Endothelial cell of umbilical vein (primary cell): ENCODE data around the gene IRS4. TPM values are rescaled to one million over a fixed set of nuclear protein-coding genes. Genes with fewer than 3 reads are reported as not detected.

ENCODE experiments used
- Bru-seq: library from RNA; stranded (reverse); fragments of 400-500 nt; gene quantifications from one replicate; lab custom pipeline; 2021; lab: Mats Ljungman, UMichigan
- BruChase-seq, 2 experiments: library from RNA; stranded (reverse); fragments of 400-500 nt; gene quantifications; one replicate each; lab custom pipeline; 2021; lab: Mats Ljungman, UMichigan
- BruUV-seq: library from RNA; stranded (reverse); fragments of 400-500 nt; replicated peaks from 2 replicates; lab custom pipeline; 2021; lab: Mats Ljungman, UMichigan
- CTCF ChIA-PET: fragments of 300-600, 350-600 bp; sonication (Branson Sonifier 250); formaldehyde crosslinking; loops from one replicate; lab custom pipeline; 2021; ENCODE audit warnings: antibody characterized with exemption, inconsistent platforms; lab: Charles Lee
- POLR2A ChIA-PET: fragments of 300-600, 350-600 bp; sonication (Branson Sonifier 250); formaldehyde crosslinking; loops from one replicate; lab custom pipeline; 2021; ENCODE audit warnings: antibody characterized with exemption, inconsistent platforms; lab: Charles Lee
- DNase-seq: peaks from one replicate; pipeline ENCODE4 v3.0.0-alpha.2; 2011; ENCODE audit warnings: low read depth, low spot score
- FAIRE-seq: peaks from 2 replicates; lab custom pipeline; 2011; peaks lifted over from hg19 to GRCh38; lab: Jason Lieb, UNC
- H2AFZ ChIP-seq: 2 replicates; pipeline ENCODE4 v1.6.0; 2012; ENCODE audit warnings: low read depth, low read length, control low read depth, inconsistent platforms
- H3K27ac ChIP-seq: 2 replicates; pipeline ENCODE4 v1.5.1; 2011; ENCODE audit warnings: low read depth, mild to moderate bottlenecking, control low read depth, low read length, moderate library complexity; ENCODE audit not compliant: insufficient read depth
- H3K27me3 ChIP-seq, 2 experiments: 2 replicates each; pipeline versions ENCODE4 v1.6.0 to v1.6.1; 2011; ENCODE audit warnings: low read length in 2 of 2, mixed read lengths in 1 of 2; ENCODE audit not compliant: control insufficient read depth in 2 of 2, insufficient read depth in 2 of 2
- H3K36me3 ChIP-seq, 2 experiments: 2 replicates in 1 of 2; 3 replicates in 1 of 2; pipeline ENCODE4 v1.5.1; 2011; ENCODE audit warnings: low read length in 2 of 2, mild to moderate bottlenecking in 1 of 2, moderate library complexity in 1 of 2; ENCODE audit not compliant: control insufficient read depth in 2 of 2, insufficient read depth in 2 of 2; ENCODE audit errors: extremely low read depth in 1 of 2
- H3K4me1 ChIP-seq: 3 replicates; pipeline ENCODE4 v1.5.1; 2011; ENCODE audit warnings: mild to moderate bottlenecking, low read length; ENCODE audit not compliant: control insufficient read depth, insufficient read depth; ENCODE audit errors: extremely low read depth
- H3K4me2 ChIP-seq: 2 replicates; pipeline ENCODE4 v1.6.1; 2011; ENCODE audit warnings: low read length, control low read depth, mixed read lengths; ENCODE audit not compliant: insufficient read depth
- H3K4me3 ChIP-seq, 3 experiments: fragments of 200-600 bp in 1 of 3; sonication (generic), shearing (Covaris generic) in 1 of 3; replicated peaks in 1 of 3; 2 replicates each; pipeline ENCODE4 v1.5.1; 2011 to 2016; ENCODE audit warnings: control low read depth in 3 of 3, low read length in 3 of 3, mild to moderate bottlenecking in 2 of 3, inconsistent platforms in 1 of 3, low read depth in 1 of 3, moderate library complexity in 1 of 3; ENCODE audit not compliant: insufficient read depth in 1 of 3
- H3K79me2 ChIP-seq: 2 replicates; pipeline ENCODE4 v1.6.0; 2012; ENCODE audit warnings: low read length, inconsistent platforms; ENCODE audit not compliant: control insufficient read depth, insufficient read depth
- H3K9ac ChIP-seq: replicated peaks from 2 replicates; pipeline ENCODE3; 2011; ENCODE audit warnings: low read length, control low read depth; ENCODE audit not compliant: insufficient read depth; ENCODE audit errors: extremely low read depth
- H3K9me1 ChIP-seq: replicated peaks from 3 replicates; pipeline ENCODE4 v1.6.0; 2011; ENCODE audit warnings: mild to moderate bottlenecking, low read length; ENCODE audit not compliant: control insufficient read depth, insufficient read depth; ENCODE audit errors: extremely low read depth
- H3K9me3 ChIP-seq: replicated peaks from 2 replicates; pipeline ENCODE4 v1.5.1; 2012; ENCODE audit warnings: low read length, inconsistent platforms; ENCODE audit not compliant: control insufficient read depth, insufficient read depth
- H4K20me1 ChIP-seq: replicated peaks from 2 replicates; pipeline ENCODE3; 2011; ENCODE audit warnings: mild to moderate bottlenecking, low read length; ENCODE audit not compliant: control insufficient read depth, insufficient read depth; ENCODE audit errors: extremely low read depth
- CTCF ChIP-seq, 2 donors: IDR thresholded peaks; 1 replicate in 1 of 2; 2 replicates in 1 of 2; pipeline ENCODE4 v1.5.1; 2011; ENCODE audit warnings: low read length in 2 of 2, mild to moderate bottlenecking in 2 of 2, moderate library complexity in 2 of 2, control low read depth in 1 of 2, inconsistent platforms in 1 of 2, low read depth in 1 of 2; ENCODE audit not compliant: insufficient read depth in 1 of 2; ENCODE audit errors: extremely low read depth in 1 of 2
- EZH2 ChIP-seq: IDR thresholded peaks from 2 replicates; pipeline ENCODE4 v1.6.1; 2012; ENCODE audit warnings: borderline replicate concordance, low read depth, mild to moderate bottlenecking, moderate library complexity, low read length, inconsistent platforms; ENCODE audit not compliant: severe bottlenecking
- GATA2 ChIP-seq: IDR thresholded peaks from 2 replicates; pipeline ENCODE4 v1.7.0; 2011; ENCODE audit warnings: low read depth, mild to moderate bottlenecking, moderate library complexity, mixed read lengths, low read length; ENCODE audit not compliant: insufficient read length, insufficient read depth
- JUN ChIP-seq: IDR thresholded peaks from 2 replicates; pipeline ENCODE4 v1.6.1; 2011; ENCODE audit warnings: borderline replicate concordance, low read depth; ENCODE audit not compliant: insufficient read length, insufficient read depth
- MAX ChIP-seq: IDR thresholded peaks from 2 replicates; pipeline ENCODE4 v1.6.1; 2011; ENCODE audit not compliant: insufficient read depth, insufficient read length
- MYC ChIP-seq: IDR thresholded peaks from one replicate; pipeline ENCODE4 v1.6.1; 2011; ENCODE audit warnings: mild to moderate bottlenecking, low read depth, low read length
- POLR2A ChIP-seq: IDR thresholded peaks from 2 replicates; pipeline ENCODE4 v1.6.1; 2012; ENCODE audit warnings: low read depth, mild to moderate bottlenecking, control low read depth, low read length
- POLR2AphosphoS5 ChIP-seq: IDR thresholded peaks from 2 replicates; pipeline ENCODE4 v1.6.1; 2012; ENCODE audit warnings: low read depth, mild to moderate bottlenecking, control low read depth, low read length, moderate library complexity; ENCODE audit not compliant: insufficient read depth
- dilution Hi-C: fragments of 300-500 bp; cut with MboI; formaldehyde crosslinking; loops from one replicate; pipeline ENCODE4 v1.15.0; 2019; ENCODE audit warnings: low sequenced_read_pairs; ENCODE audit not compliant: extremely low pct_ligation_motif_present
- intact Hi-C: fragments of 100-400 bp; cut with micrococcal nuclease; formaldehyde crosslinking; loops from one replicate; pipeline ENCODE4 v1.10.0; 2022
- long read RNA-seq: library from polyadenylated mRNA; stranded (forward); transcript quantifications from one replicate; pipeline ENCODE4 v2.0.0, GENCODE V29; 2021
- polyA minus RNA-seq, 3 experiments: library from RNA; depleted of rRNA, polyadenylated mRNA; stranded (reverse); fragments of >200 nt; gene quantifications; 1 replicate in 1 of 3; 2 replicates in 2 of 3; pipeline ENCODE4 v1.2.3, GENCODE V29; 2011
- polyA plus RNA-seq, 4 experiments: library from polyadenylated mRNA; depleted of rRNA in 3 of 4; stranded (reverse) in 3 of 4; unstranded in 1 of 4; fragments of >200 nt; gene quantifications; 2 replicates each; pipeline versions ENCODE4 v1.2.1 to v1.2.3, GENCODE V29; 2011 to 2012; ENCODE audit warnings: missing spikeins in 1 of 4
- total RNA-seq: library from RNA; stranded (reverse); gene quantifications from 2 replicates; pipeline ENCODE4 v1.2.3, GENCODE V29; 2021

IRS4 gene
- total RNA-seq (not detected in 2 replicates), polyA plus RNA-seq (0.03 and 0.05 TPM in 2 replicates), polyA minus RNA-seq (not detected in 2 replicates), Bru-seq, nascent RNA (not detected), BruChase-seq, experiment 1, labeled RNA remaining after a 6-hour chase (not detected), BruChase-seq, experiment 2, labeled RNA remaining after a 2-hour chase (percentile 22 among the genes with signal in this experiment)
- not detected in 2 replicates for polyA plus RNA-seq (2011; cell fraction: cytosol; rRNA removed)
- polyA plus RNA-seq (2011; cell fraction: nucleus; rRNA removed), result 0.03 TPM in 1 of 2 replicates, not detected in the other
- polyA plus RNA-seq (2012), result not detected in 2 replicates
- not detected for polyA minus RNA-seq (2011; cell fraction: cytosol; rRNA and poly(A)+ RNA removed)
- 0.10 TPM in 1 of 2 replicates, not detected in the other for polyA minus RNA-seq (2011; cell fraction: nucleus; rRNA and poly(A)+ RNA removed)
- long read RNA-seq, result 0 reads

GRCh38 chrX:108736509-108737479, at the start of gene IRS4:
Gene IRS4 (minus strand): TSS chrX:108736563.
- POLR2A ChIA-PET, result no interaction called here
- BruUV-seq, result no TSS peak
- Histone ChIP-seq H3K36me3 (no peaks in the 10 kb centered on the region), H3K4me3 (peak within 1 kb of the TSS; percentile 31 to 48 (median 37)), H3K27me3 (peaks cover 45 to 57% of the 10 kb centered on the region in 2 experiments), H3K4me1 (peaks cover 4% of the 10 kb centered on the region), H3K4me2 (peak within 1 kb of the TSS; percentile 64), H4K20me1 (no peaks in the 10 kb centered on the region), H3K79me2 (no peaks in the 10 kb centered on the region), H3K27ac (no peak within 1 kb of the TSS), H3K9ac (no peak within 1 kb of the TSS), H3K9me1 (no peaks in the 10 kb centered on the region), H3K9me3 (no peaks in the 10 kb centered on the region), H2AFZ (peak within 1 kb of the TSS; percentile 83)
- FAIRE-seq (peak; percentile 15), DNase-seq (peak; percentile 13)
- CTCF ChIA-PET, result no interaction called here
- intact Hi-C loops (loop anchor here (5.0 kb wide), 1 partner anchor 966 kb away; no protein-coding TSS in a partner anchor), dilution Hi-C loops (no loop called here)
- TF ChIP-seq EZH2, result peak; percentile 42
- TF ChIP-seq POLR2AphosphoS5, result no peak

GRCh38 chrX:108772549-108772948, 36.2 kb upstream of the IRS4 start:
- FAIRE-seq, result no peak
- intact Hi-C loops, result no loop called here
- no peak overlapping the region for H3K4me2 ChIP-seq

More at GRCh38 chrX:108772549-108772948, 36.2 kb upstream of the IRS4 start:
- no peaks in the 10 kb centered on the region for H3K4me1 ChIP-seq
- no peaks in the 10 kb centered on the region for H3K36me3 ChIP-seq
- H3K9ac ChIP-seq, result no peak overlapping the region
- no peak for DNase-seq
- H4K20me1 ChIP-seq, result no peaks in the 10 kb centered on the region
- H3K4me3 ChIP-seq, result no peak overlapping the region
- H3K27me3 ChIP-seq, result no peaks in the 10 kb centered on the region
- H3K9me3 ChIP-seq, result no peaks in the 10 kb centered on the region
- ChIA-PET POLR2A (interaction anchor here (0.7 kb wide), 1 partner anchor 598 kb away, joined by 3 read pairs; no protein-coding TSS in a partner anchor), CTCF (no interaction called here)
- TF ChIP-seq GATA2 (no peak), CTCF (IDR thresholded peaks at IDR 0.05; ENCODE audit: extremely low read depth in 1 of 2, insufficient read depth in 1 of 2, low read depth in 1 of 2, low read length in 2 of 2) (no peak), EZH2 (no peak), MYC (no peak), MAX (no peak), POLR2AphosphoS5 (no peak), JUN (no peak), POLR2A (no peak)
- H3K79me2 ChIP-seq, result no peaks in the 10 kb centered on the region
- BruUV-seq, result no TSS peak
- no peak overlapping the region for H3K27ac ChIP-seq
- H3K9me1 ChIP-seq, result no peaks in the 10 kb centered on the region
- no peak overlapping the region for H2AFZ ChIP-seq
- dilution Hi-C loops, result no loop called here
